Left forelimb (tissue), 1 donor: ENCODE data around the gene ALKAL2.
"Not testable (repeated sequence)": the region's sequence is repeated elsewhere in the genome, so short reads cannot be mapped to it uniquely, and the experiment has no call there.

Experiments
- DNase-seq: peaks from one replicate; pipeline ENCODE4 v3.0.0-alpha.2; 2018; ENCODE audit warnings: low spot score

Gene ALKAL2

GRCh38 chr2:287911-288757 lies at the start of gene ALKAL2:
TSS of gene ALKAL2 (minus strand) at chr2:288091. CDS start at chr2:287835, 256 bp downstream.
- no peak for DNase-seq

- not testable (repeated sequence) for DNase-seq
Observed at GRCh38 chr2:336949-337348, 49.1 kb upstream of the ALKAL2 start.

GRCh38 chr2:336360-336759 lies 48.5 kb upstream of the ALKAL2 start:
- no peak for DNase-seq

- no peak for DNase-seq
Observed at GRCh38 chr2:332592-332991, 44.7 kb upstream of the ALKAL2 start.

- DNase-seq, result no peak
Observed at GRCh38 chr2:328761-329160, 40.9 kb upstream of the ALKAL2 start.

GRCh38 chr2:323035-323434 lies 35.1 kb upstream of the ALKAL2 start:
- DNase-seq, result no peak

GRCh38 chr2:322326-322725 lies 34.4 kb upstream of the ALKAL2 start:
- no peak for DNase-seq

GRCh38 chr2:320561-320960 lies 32.7 kb upstream of the ALKAL2 start:
- DNase-seq, result no peak

- no peak for DNase-seq
Observed at GRCh38 chr2:319059-319600, 31.2 kb upstream of the ALKAL2 start.

- DNase-seq, result no peak
Observed at GRCh38 chr2:317501-318424, 29.9 kb upstream of the ALKAL2 start.

GRCh38 chr2:316381-316780 lies 28.5 kb upstream of the ALKAL2 start:
- no peak for DNase-seq

- DNase-seq, result not testable (repeated sequence)
Observed at GRCh38 chr2:315925-316324, 28.0 kb upstream of the ALKAL2 start.

- DNase-seq, result no peak
Observed at GRCh38 chr2:314561-315336, 26.9 kb upstream of the ALKAL2 start.

- no peak for DNase-seq
Observed at GRCh38 chr2:313991-314390, 26.1 kb upstream of the ALKAL2 start.

- no peak for DNase-seq
Observed at GRCh38 chr2:310994-311393, 23.1 kb upstream of the ALKAL2 start.

- DNase-seq, result no peak
Observed at GRCh38 chr2:309954-310510, 22.1 kb upstream of the ALKAL2 start.

- no peak for DNase-seq
Observed at GRCh38 chr2:309148-309953, 21.5 kb upstream of the ALKAL2 start.

GRCh38 chr2:305366-305765 lies 17.5 kb upstream of the ALKAL2 start:
- DNase-seq, result no peak

- no peak for DNase-seq
Observed at GRCh38 chr2:296354-296753, 8.5 kb upstream of the ALKAL2 start.

- no peak for DNase-seq
Observed at GRCh38 chr2:295090-295489, 7.2 kb upstream of the ALKAL2 start.
